M059J (cell line): ENCODE measurements around the gene FAM227B. TPM values are rescaled to one million over a fixed set of nuclear protein-coding genes. Genes with fewer than 3 reads are reported as not detected.
"Not testable (repeated sequence)": the region's sequence is repeated elsewhere in the genome, so short reads cannot be mapped to it uniquely, and the experiment has no call there.

Experiments
- DNase-seq: peaks from one replicate; pipeline ENCODE4 v3.0.0-alpha.2; 2012; ENCODE audit warnings: low read depth
- total RNA-seq: library from RNA; depleted of rRNA; stranded (reverse); fragments of >200 nt; shearing (Covaris generic); gene quantifications from 2 replicates; pipeline ENCODE4 v1.2.3, GENCODE V29; 2014

The FAM227B gene
- total RNA-seq, 1 experiment from 2014 or later = 6.5 TPM

GRCh38 chr15:49438962-49439631 is 181.5 kb downstream of the FAM227B start:
- no peak for DNase-seq

GRCh38 chr15:49436751-49437150 is 183.9 kb downstream of the FAM227B start:
- no peak for DNase-seq

GRCh38 chr15:49435174-49435573 is 185.4 kb downstream of the FAM227B start:
- DNase-seq = no peak

- no peak for DNase-seq
These were observed 190.6 kb downstream of the FAM227B start for GRCh38 chr15:49430046-49430445.

- DNase-seq = peak; percentile 28
These were observed 192.1 kb downstream of the FAM227B start for GRCh38 chr15:49428409-49429095.

GRCh38 chr15:49427372-49427771 is 193.2 kb downstream of the FAM227B start:
- no peak for DNase-seq

GRCh38 chr15:49424954-49425353 is 195.7 kb downstream of the FAM227B start:
- peak; percentile 12 for DNase-seq

GRCh38 chr15:49423901-49424550 is 196.6 kb downstream of the FAM227B start:
- DNase-seq = no peak

- peak; percentile 3 for DNase-seq
These were observed 197.6 kb downstream of the FAM227B start, which contains the start of gene FGF7 for GRCh38 chr15:49423021-49423420. TSS of gene FGF7 (plus strand) at chr15:49423242. CDS start at chr15:49424298, 1,056 bp downstream.

- DNase-seq = peak; percentile 40
These were observed 198.6 kb downstream of the FAM227B start for GRCh38 chr15:49421991-49422390.

GRCh38 chr15:49418811-49419210 is 201.8 kb downstream of the FAM227B start:
- DNase-seq = no peak

GRCh38 chr15:49415638-49416037 is 205.0 kb downstream of the FAM227B start:
- DNase-seq = peak; percentile 84

GRCh38 chr15:49415149-49415548 is 205.5 kb downstream of the FAM227B start:
- DNase-seq = peak; percentile 3

GRCh38 chr15:49412797-49413196 is 207.8 kb downstream of the FAM227B start:
- no peak for DNase-seq

GRCh38 chr15:49410641-49411040 is 210.0 kb downstream of the FAM227B start:
- DNase-seq = no peak

- no peak for DNase-seq
These were observed 214.1 kb downstream of the FAM227B start for GRCh38 chr15:49406352-49407118.

- DNase-seq = not testable (repeated sequence)
These were observed 217.9 kb downstream of the FAM227B start for GRCh38 chr15:49402515-49403296.

GRCh38 chr15:49387471-49387870 is 233.1 kb downstream of the FAM227B start:
- no peak for DNase-seq

- DNase-seq = peak; percentile 22
These were observed 237.4 kb downstream of the FAM227B start for GRCh38 chr15:49383266-49383665.

- DNase-seq = no peak
These were observed 238.2 kb downstream of the FAM227B start for GRCh38 chr15:49382394-49382793.

- DNase-seq = no peak
These were observed 239.7 kb downstream of the FAM227B start for GRCh38 chr15:49380912-49381311.
